SU-DHL-6 (cell line): ENCODE measurements around the gene PTGIR.

ENCODE experiments used
- H2AFZ ChIP-seq: fragments of 200-600 bp; sonication (generic); 2 replicates; pipeline ENCODE4 v1.6.1; 2014; ENCODE audit warnings: low read depth, mild to moderate bottlenecking, moderate library complexity, mixed read lengths, antibody characterized with exemption, low read length; ENCODE audit not compliant: severe bottlenecking
- H3F3A ChIP-seq: fragments of 200-600 bp; shearing (Covaris generic); 2 replicates; pipeline ENCODE4 v1.6.0; 2016; ENCODE audit warnings: antibody characterized with exemption, mild to moderate bottlenecking; ENCODE audit not compliant: insufficient read depth
- H3K27ac ChIP-seq: fragments of 200-600 bp; sonication (generic); 2 replicates; pipeline ENCODE4 v1.5.1; 2016; ENCODE audit warnings: low read depth, mild to moderate bottlenecking, low read length, moderate library complexity, mixed read lengths
- H3K27me3 ChIP-seq: fragments of 200-600 bp; sonication (generic), shearing (Covaris generic); 2 replicates; pipeline ENCODE4 v1.6.0; 2014; ENCODE audit warnings: mild to moderate bottlenecking, low read length
- H3K36me3 ChIP-seq: fragments of 200-600 bp; sonication (generic); 2 replicates; pipeline ENCODE4 v1.6.1; 2014; ENCODE audit warnings: mild to moderate bottlenecking, low read length, mixed read lengths
- H3K4me2 ChIP-seq: fragments of 300-600, 200-600 bp; shearing (Covaris generic), sonication (generic); 2 replicates; pipeline ENCODE4 v1.6.0; 2014; ENCODE audit warnings: low read length, low read depth, mild to moderate bottlenecking; ENCODE audit not compliant: poor library complexity, severe bottlenecking
- H3K4me3 ChIP-seq: fragments of 200-600 bp; sonication (generic); 2 replicates; pipeline ENCODE4 v1.5.1; 2014; ENCODE audit warnings: antibody characterized with exemption, low read length, mild to moderate bottlenecking, mixed read lengths; ENCODE audit not compliant: insufficient read depth, poor library complexity, severe bottlenecking
- H3K79me2 ChIP-seq: fragments of 200-600 bp; sonication (generic); 2 replicates; pipeline ENCODE4 v1.6.1; 2014; ENCODE audit warnings: mild to moderate bottlenecking, low read length, moderate library complexity; ENCODE audit not compliant: insufficient read depth
- H3K9ac ChIP-seq: fragments of 200-600 bp; sonication (generic); 2 replicates; pipeline ENCODE4 v1.7.0; 2014; ENCODE audit warnings: mild to moderate bottlenecking, low read length
- H3K9me2 ChIP-seq: fragments of 200-600 bp; sonication (generic); replicated peaks from 2 replicates; pipeline ENCODE4 v1.6.1; 2014; ENCODE audit warnings: low read length; ENCODE audit not compliant: insufficient read depth
- H3K9me3 ChIP-seq: fragments of 200-600 bp; sonication (generic); 2 replicates; pipeline ENCODE4 v1.6.1; 2014; ENCODE audit warnings: low read length, mixed read lengths; ENCODE audit not compliant: insufficient read depth
- H4K20me1 ChIP-seq: fragments of 200-600 bp; sonication (generic); 2 replicates; pipeline ENCODE4 v1.6.1; 2014; ENCODE audit warnings: low read depth, mild to moderate bottlenecking, antibody characterized with exemption, low read length, moderate library complexity, mixed read lengths
- EZH2phosphoT487 ChIP-seq: fragments of 200-600 bp; sonication (generic), shearing (Covaris generic); conservative IDR thresholded peaks from 2 replicates; pipeline ENCODE4 v1.6.1; 2018; ENCODE audit warnings: mild to moderate bottlenecking, antibody characterized with exemption, low read length, moderate library complexity, mixed read lengths
- TF ChIP-seq, protein P1 (sequence below): fragments of 200-600 bp; sonication (generic); IDR thresholded peaks from one replicate; pipeline ENCODE4 v1.5.1; 2017; ENCODE audit warnings: antibody characterized with exemption, mild to moderate bottlenecking, low read length, moderate library complexity; ENCODE audit not compliant: insufficient read depth, poor library complexity, severe bottlenecking

PTGIR gene

GRCh38 chr19:46648961-46649960, 24.4 kb upstream of the PTGIR start:
- Histone ChIP-seq H3K9ac (no peak overlapping the region), H4K20me1 (no peaks in the 10 kb centered on the region), H3K27me3 (no peaks in the 10 kb centered on the region), H3F3A (no peaks in the 10 kb centered on the region), H3K4me3 (no peak overlapping the region), H3K4me2 (no peak overlapping the region), H3K36me3 (no peaks in the 10 kb centered on the region), H3K9me3 (no peaks in the 10 kb centered on the region), H3K79me2 (no peaks in the 10 kb centered on the region), H3K9me2 (no peaks in the 10 kb centered on the region), H3K27ac (no peak overlapping the region), H2AFZ (no peak overlapping the region)
- TF ChIP-seq, protein P1, sequence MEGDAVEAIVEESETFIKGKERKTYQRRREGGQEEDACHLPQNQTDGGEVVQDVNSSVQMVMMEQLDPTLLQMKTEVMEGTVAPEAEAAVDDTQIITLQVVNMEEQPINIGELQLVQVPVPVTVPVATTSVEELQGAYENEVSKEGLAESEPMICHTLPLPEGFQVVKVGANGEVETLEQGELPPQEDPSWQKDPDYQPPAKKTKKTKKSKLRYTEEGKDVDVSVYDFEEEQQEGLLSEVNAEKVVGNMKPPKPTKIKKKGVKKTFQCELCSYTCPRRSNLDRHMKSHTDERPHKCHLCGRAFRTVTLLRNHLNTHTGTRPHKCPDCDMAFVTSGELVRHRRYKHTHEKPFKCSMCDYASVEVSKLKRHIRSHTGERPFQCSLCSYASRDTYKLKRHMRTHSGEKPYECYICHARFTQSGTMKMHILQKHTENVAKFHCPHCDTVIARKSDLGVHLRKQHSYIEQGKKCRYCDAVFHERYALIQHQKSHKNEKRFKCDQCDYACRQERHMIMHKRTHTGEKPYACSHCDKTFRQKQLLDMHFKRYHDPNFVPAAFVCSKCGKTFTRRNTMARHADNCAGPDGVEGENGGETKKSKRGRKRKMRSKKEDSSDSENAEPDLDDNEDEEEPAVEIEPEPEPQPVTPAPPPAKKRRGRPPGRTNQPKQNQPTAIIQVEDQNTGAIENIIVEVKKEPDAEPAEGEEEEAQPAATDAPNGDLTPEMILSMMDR, result no peak
- no peak for TF ChIP-seq EZH2phosphoT487

- H3K79me2 ChIP-seq, result no peaks in the 10 kb centered on the region
- no peak overlapping the region for H3K4me3 ChIP-seq
- no peak overlapping the region for H2AFZ ChIP-seq
- H3K9me2 ChIP-seq, result no peaks in the 10 kb centered on the region
- H3K9me3 ChIP-seq, result no peaks in the 10 kb centered on the region
- H3K27ac ChIP-seq, result no peak overlapping the region
- no peaks in the 10 kb centered on the region for H3K27me3 ChIP-seq
- H3K9ac ChIP-seq, result no peak overlapping the region
- H4K20me1 ChIP-seq, result no peaks in the 10 kb centered on the region
- H3F3A ChIP-seq, result no peaks in the 10 kb centered on the region
- no peak overlapping the region for H3K4me2 ChIP-seq
- no peak for TF ChIP-seq EZH2phosphoT487
- TF ChIP-seq, protein P1, result no peak
- H3K36me3 ChIP-seq, result no peaks in the 10 kb centered on the region
Observed at GRCh38 chr19:46648060-46648960, 23.4 kb upstream of the PTGIR start.

- Histone ChIP-seq H3K9me2 (no peaks in the 10 kb centered on the region), H3K27me3 (no peaks in the 10 kb centered on the region), H3K79me2 (no peaks in the 10 kb centered on the region), H3K36me3 (no peaks in the 10 kb centered on the region), H2AFZ (no peak overlapping the region), H3K4me3 (no peak overlapping the region), H3F3A (no peaks in the 10 kb centered on the region), H3K9me3 (no peaks in the 10 kb centered on the region), H3K27ac (no peak overlapping the region), H4K20me1 (no peaks in the 10 kb centered on the region), H3K4me2 (no peak overlapping the region), H3K9ac (no peak overlapping the region)
- no peak for TF ChIP-seq EZH2phosphoT487
Observed at GRCh38 chr19:46646402-46646801, 21.5 kb upstream of the PTGIR start.
